ENCODE results near the gene MCOLN1. TPM values are rescaled to one million over a fixed set of nuclear protein-coding genes. Genes with fewer than 3 reads are reported as not detected.

MCOLN1 gene
- total RNA-seq, 2 experiments from 2014 or later, result 7.8 to 18.3 TPM

- Histone ChIP-seq H3K27ac (ENCODE audit: low read depth, low read length, poor library complexity, severe bottlenecking) (no peak overlapping the region), H3K36me3 (ENCODE audit: insufficient read depth, low read length) (0 out of 2 replicates have a peak, but pooled peaks cover 10% of the 10 kb centered on the region), H3K4me2 (ENCODE audit: low read length) (no peak overlapping the region), H3K4me1 (ENCODE audit: insufficient read depth, low read length, poor library complexity, severe bottlenecking) (peaks cover 4% of the 10 kb centered on the region), H2AFZ (ENCODE audit: low read length) (no peak overlapping the region), H3K9me3 (ENCODE audit: low read length) (no peaks in the 10 kb centered on the region), H3K79me2 (ENCODE audit: insufficient read depth, low read depth, low read length) (no peaks in the 10 kb centered on the region), H3K9me2 (ENCODE audit: insufficient read depth, low read length) (no peaks in the 10 kb centered on the region), H3K4me3 (ENCODE audit: low read depth, low read length, poor library complexity, severe bottlenecking) (no peak overlapping the region), H4K20me1 (ENCODE audit: insufficient read depth, low read length) (no peaks in the 10 kb centered on the region)
- ChIA-PET CTCF (ENCODE audit: unreplicated experiment) (no interaction called here), POLR2A (no interaction called here)
- no peak for TF ChIP-seq EZH2phosphoT487 (IDR thresholded peaks at IDR 0.05; ENCODE audit: borderline replicate concordance, low read depth, low read length)
- TF ChIP-seq, protein P1, sequence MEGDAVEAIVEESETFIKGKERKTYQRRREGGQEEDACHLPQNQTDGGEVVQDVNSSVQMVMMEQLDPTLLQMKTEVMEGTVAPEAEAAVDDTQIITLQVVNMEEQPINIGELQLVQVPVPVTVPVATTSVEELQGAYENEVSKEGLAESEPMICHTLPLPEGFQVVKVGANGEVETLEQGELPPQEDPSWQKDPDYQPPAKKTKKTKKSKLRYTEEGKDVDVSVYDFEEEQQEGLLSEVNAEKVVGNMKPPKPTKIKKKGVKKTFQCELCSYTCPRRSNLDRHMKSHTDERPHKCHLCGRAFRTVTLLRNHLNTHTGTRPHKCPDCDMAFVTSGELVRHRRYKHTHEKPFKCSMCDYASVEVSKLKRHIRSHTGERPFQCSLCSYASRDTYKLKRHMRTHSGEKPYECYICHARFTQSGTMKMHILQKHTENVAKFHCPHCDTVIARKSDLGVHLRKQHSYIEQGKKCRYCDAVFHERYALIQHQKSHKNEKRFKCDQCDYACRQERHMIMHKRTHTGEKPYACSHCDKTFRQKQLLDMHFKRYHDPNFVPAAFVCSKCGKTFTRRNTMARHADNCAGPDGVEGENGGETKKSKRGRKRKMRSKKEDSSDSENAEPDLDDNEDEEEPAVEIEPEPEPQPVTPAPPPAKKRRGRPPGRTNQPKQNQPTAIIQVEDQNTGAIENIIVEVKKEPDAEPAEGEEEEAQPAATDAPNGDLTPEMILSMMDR (conservative IDR thresholded peaks at IDR 0.05; ENCODE audit: low read length), result no peak
- no TSS peak for BruUV-seq (replicated peaks)
- intact Hi-C loops (cut with micrococcal nuclease; ENCODE audit: unreplicated experiment), result no loop called here
- DNase-seq (ENCODE audit: low spot score), result no peak
Observed at GRCh38 chr19:7528522-7529245, 6.3 kb downstream of the MCOLN1 start.

GRCh38 chr19:7529246-7529600, 6.8 kb downstream of the MCOLN1 start:
- CTCF ChIA-PET (ENCODE audit: unreplicated experiment), result no interaction called here
- no peaks in the 10 kb centered on the region for H4K20me1 ChIP-seq (ENCODE audit: insufficient read depth, low read length)
- no TSS peak for BruUV-seq (replicated peaks)
- no peak overlapping the region for H2AFZ ChIP-seq (ENCODE audit: low read length)
- peaks cover 5% of the 10 kb centered on the region for H3K4me1 ChIP-seq (ENCODE audit: insufficient read depth, low read length, poor library complexity, severe bottlenecking)
- 0 out of 2 replicates have a peak, but pooled peaks cover 10% of the 10 kb centered on the region for H3K36me3 ChIP-seq (ENCODE audit: insufficient read depth, low read length)
- H3K4me2 ChIP-seq (ENCODE audit: low read length), result no peak overlapping the region
- H3K79me2 ChIP-seq (ENCODE audit: insufficient read depth, low read depth, low read length), result no peaks in the 10 kb centered on the region
- POLR2A ChIA-PET, result no interaction called here
- no peak for DNase-seq (ENCODE audit: low spot score)
- TF ChIP-seq EZH2phosphoT487 (IDR thresholded peaks at IDR 0.05; ENCODE audit: borderline replicate concordance, low read depth, low read length), result no peak
- TF ChIP-seq, protein P1 (conservative IDR thresholded peaks at IDR 0.05; ENCODE audit: low read length), result no peak
- H3K27ac ChIP-seq (ENCODE audit: low read depth, low read length, poor library complexity, severe bottlenecking), result no peak overlapping the region
- H3K4me3 ChIP-seq (ENCODE audit: low read depth, low read length, poor library complexity, severe bottlenecking), result no peak overlapping the region
- intact Hi-C loops (cut with micrococcal nuclease; ENCODE audit: unreplicated experiment), result no loop called here
- H3K9me2 ChIP-seq (ENCODE audit: insufficient read depth, low read length), result no peaks in the 10 kb centered on the region
- H3K9me3 ChIP-seq (ENCODE audit: low read length), result no peaks in the 10 kb centered on the region

Measured in OCI-LY7 (cell line).